Dedifferentiated amniotic fluid mesenchymal stem cell (primary cell): Measurements from ENCODE around the gene DGKG.

ENCODE experiments used
- DNase-seq: peaks from one replicate; pipeline ENCODE4 v3.0.0-alpha.2; 2016; ENCODE audit errors: extremely low spot score

The DGKG gene

GRCh38 chr3:186318135-186318534, 43.9 kb downstream of the DGKG start:
- DNase-seq: no peak

GRCh38 chr3:186317478-186317877, 44.6 kb downstream of the DGKG start:
- no peak for DNase-seq

DNA sequence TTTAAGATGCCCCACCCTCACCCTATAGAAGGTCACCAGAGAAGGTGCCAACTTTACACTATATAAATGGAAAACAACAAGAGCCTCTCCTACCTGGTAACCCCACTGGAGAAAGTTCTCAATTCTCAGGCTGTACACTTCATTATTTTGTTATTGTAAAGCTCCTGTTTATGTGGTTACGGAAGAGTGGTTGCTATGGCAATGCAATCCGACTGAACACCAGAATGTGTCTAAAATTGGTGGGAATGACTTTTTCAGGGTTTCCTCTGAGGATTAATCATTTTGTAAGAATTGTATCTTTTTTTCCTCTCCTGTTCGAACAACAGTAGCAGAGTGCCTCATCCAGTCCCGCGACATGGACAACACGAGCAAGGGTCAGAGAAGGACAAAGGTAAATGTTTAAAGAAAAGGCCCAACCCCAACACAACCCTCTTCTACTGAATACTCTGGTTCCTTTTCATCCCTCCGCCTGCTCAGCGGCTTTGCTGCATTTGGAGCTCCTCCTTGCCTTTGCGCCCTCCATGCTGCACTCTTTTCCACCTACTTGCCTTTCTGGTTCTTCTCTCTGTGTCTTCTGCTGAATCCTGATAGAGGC, 45.3 kb downstream of the DGKG start:
- DNase-seq: no peak

- DNase-seq: no peak
Observed at GRCh38 chr3:186315581-186316354, 46.3 kb downstream of the DGKG start.

- no peak for DNase-seq
Observed at GRCh38 chr3:186314896-186315295, 47.1 kb downstream of the DGKG start.

DNA sequence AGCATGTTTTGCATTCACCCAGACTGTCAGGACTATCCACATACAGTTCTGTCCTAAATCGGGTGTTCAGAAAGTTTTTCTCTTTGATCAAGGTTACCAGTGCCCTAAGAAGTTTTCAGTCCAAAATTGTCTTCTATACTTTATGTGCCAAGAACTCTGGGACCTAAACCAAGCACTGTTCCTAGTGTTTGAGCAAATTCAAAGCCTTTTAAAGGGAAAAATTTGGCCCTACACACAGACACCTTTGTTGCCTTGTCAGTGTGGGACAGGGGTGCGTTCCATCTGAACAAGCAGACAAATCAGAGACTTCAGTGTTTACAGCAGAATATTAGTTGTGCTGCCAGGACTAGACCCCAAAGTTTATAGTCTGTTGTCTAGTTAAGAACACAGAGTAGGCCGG, 50.6 kb downstream of the DGKG start:
- no peak for DNase-seq

DNA sequence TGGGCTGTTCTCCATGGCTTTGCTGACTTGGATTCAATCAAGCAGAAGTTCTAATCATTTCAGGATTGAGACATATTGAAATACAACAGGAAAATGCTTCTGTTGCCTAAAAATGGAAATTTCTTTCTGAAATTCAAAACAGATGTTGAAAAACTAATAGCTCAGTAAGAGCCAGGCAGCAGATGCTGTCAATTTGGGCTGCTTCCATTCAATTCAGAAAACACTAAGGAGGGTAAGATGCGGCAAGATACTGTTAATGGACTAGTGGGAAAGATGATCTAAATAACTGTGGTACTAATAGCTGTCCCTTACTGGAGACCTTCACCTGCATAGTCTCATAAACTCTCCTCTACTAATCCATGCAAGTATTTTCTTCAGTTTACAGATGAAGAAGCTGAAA, 53.5 kb downstream of the DGKG start:
- DNase-seq: no peak

DNA sequence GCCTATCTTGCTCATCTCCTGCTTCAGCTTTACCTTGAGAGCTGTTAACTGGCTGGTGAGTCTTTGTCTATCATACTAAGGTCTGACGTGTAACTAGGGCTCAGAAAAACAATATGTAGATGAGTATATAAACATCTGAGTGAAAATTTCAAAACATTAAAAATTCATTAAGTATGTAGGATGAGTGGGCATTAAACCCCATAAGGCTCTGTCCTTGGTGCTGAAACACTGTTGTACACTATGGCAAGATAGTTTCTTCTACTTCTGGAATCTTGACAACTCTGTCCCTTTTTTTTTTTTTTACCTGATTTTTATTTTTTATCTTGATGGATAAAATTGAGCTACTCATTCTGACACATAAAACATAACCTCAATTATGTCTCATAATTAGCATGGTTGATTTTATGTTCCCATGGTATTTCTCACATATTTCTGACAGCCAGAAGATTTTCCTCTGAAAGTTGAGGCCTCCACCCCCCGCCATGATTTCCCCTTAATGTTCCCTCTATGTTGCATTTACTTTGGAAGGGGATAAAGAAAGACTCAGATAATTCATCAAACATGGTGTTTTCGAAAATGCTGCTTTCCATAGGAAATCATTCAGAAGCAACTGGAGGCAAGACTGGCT, 54.3 kb downstream of the DGKG start:
- DNase-seq: no peak

DNA sequence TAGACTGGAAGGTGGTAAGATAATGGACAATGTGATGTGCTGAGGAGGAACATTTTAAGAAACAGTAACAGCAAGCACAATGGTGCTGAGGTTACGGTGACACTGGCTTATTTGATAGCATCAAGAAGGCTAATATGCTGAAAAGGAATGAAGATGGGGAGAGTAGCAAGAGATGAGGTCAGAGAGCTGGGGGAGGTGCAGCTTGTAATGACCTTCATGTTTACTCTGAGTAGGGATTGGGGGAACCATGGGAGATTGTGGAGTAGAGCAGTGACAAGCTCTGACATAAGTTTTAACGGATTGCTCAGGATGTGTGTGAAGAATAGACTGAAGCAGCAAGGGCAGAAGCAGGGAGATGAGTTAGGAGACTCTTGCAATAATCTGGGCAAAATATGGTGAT, 56.7 kb downstream of the DGKG start:
- no peak for DNase-seq

DNA sequence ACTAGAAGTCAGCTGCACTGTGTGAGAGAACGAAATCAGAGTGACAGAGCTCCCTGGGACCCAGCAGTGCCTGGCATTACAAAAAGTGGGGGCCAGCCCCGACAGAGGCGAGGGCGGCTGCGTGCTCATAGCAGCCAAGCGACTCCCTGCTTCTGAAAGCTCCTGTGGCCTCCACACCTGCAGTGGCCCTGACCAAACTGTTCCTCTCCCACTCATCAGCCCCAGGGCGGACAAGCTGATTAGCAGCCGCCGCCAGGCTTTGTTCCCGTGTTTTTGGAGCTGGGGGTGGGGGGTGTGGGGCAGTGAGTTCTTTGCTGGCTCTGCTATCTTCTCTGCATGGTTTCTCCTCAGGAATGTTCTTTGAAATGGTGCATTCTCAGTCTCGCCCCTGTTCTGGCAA, 58.1 kb downstream of the DGKG start:
- DNase-seq: no peak

DNA sequence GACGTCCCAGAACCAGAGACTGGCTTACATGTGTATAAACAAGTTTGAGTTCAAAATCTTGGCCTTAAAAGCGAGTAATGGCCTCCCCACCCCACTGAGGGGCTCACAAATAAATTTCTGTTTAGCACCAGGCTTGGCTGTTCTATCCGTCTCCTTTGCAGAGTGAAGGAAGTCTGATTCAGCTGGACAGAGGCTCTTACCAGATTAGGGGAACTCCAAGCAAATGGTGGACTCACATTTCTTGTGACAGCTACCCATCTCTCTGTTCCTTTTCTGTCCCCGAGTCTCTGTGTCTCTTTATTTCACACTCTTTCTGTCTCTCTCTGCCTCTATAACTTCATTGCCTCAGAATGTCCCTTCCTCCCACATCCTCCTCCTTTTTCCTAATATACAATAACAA, 62.7 kb downstream of the DGKG start:
- DNase-seq: no peak

DNA sequence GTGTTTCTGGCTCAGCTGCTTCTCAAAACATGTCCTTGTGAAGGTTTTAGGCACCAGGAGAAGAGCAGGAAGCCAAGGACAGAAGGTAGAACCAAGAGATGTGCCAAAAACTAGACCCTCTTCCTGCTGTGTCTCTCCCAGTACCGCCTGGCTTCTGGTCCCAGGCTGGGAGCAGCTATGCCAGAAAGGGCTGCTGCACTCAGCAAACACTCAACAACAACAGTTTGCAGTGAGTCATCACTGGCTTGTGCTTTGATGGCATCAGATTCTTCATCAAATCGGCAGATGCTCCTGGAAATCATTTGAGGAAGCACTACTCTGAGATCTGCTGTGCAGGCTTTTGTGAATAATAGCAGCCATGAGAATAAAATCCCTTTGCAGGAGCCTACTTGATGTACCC, 63.2 kb downstream of the DGKG start:
- no peak for DNase-seq

GRCh38 chr3:186290796-186291195, 71.2 kb downstream of the DGKG start:
- DNase-seq: no peak

DNA sequence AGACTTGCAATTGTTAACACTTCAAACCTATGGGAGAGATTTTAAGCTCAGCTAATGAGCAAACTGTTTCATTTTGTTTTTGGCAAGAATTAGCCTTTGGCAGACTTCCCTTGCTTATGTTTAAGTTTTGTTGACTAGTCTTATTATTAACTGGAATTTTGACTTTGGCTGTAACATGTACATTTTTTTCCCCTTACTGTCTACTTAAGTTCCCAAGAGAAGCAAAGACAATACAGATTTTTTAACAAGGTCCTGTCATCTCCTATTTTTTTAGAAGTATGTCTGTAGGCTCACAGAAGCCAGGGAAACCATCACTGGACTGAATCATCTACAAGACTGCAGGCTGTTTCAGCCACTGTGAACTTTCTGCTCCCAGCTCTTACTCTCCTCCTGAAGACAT, 74.3 kb downstream of the DGKG start:
- peak; percentile 17 for DNase-seq

DNA sequence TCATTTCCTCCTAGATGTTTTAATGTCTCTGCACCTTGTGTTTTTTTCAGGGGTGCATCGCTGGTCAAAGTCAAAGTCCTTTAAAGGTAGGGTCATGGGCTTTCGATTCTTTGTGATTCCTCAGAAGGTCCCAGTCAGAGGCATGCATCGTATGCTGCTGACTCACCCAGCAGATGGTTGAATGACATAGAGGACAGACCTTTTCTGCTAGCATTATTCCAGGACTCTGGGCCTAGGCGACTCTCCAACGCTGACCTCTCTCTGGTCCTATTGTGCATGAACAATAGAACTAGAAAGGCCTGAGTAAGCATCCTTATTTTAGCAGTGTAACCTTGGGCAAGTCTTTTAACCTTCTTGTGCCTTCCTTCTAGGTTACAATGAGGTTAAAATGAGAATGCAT, 75.9 kb downstream of the DGKG start:
- DNase-seq: no peak

DNA sequence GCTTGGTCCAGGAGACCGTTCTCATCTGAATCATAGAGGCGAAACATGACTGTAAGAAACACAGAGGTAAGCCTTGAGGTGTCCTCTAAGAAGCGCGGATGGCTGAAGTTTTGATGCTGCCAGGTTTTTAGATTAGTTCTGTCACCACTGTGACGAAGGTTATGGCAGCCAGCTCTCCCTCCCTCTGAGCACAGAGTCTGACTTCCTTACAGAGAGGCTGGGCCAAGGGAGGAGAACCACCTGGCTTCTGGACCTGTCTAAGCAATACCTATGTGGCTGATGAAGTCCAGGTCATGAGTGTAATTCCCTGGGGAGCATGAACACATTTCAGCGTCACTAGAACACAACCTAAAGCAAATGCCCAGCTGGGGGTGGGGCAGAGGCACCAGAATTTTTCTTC, 77.4 kb downstream of the DGKG start:
- DNase-seq: no peak

- DNase-seq: no peak
Observed at GRCh38 chr3:186284349-186284652, 77.7 kb downstream of the DGKG start.

- DNase-seq: no peak
Observed at GRCh38 chr3:186283651-186284348, 78.2 kb downstream of the DGKG start.

GRCh38 chr3:186283096-186283495, 78.9 kb downstream of the DGKG start:
- DNase-seq: no peak

GRCh38 chr3:186281176-186281575, 80.9 kb downstream of the DGKG start:
- no peak for DNase-seq

GRCh38 chr3:186280737-186281136, 81.3 kb downstream of the DGKG start:
- DNase-seq: no peak

DNA sequence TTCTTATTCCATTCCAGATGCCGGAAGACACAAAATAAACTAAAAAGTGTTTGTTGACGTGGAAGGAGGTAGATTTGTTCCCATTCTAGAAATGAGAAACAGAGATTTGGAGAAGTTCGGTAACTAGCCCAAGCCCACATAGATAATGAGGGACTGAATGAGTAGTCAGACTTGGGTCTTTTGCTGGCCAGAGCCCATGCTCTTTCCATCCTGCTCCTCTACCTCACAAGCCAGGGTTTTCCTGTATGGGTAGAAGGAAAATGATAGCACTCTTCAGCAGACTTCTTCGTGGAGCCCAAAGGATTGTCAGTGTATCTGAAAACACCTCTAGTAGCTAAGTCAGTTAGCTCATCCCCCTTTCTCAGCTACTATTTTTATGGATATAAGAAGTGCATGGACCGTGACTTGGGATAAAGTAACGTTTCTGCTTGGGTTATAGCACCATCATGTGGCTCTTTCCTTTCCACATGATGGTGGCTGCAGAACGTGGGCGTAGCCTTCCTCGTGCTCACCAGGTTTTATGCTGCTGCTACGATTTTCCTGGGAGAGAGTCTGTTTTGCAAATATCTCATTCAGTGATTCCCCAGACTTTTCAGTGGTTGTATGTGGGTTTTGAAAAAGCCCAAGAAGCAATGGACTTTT, 84.6 kb downstream of the DGKG start:
- peak; percentile 42 for DNase-seq
